HG02642 (cell line): ENCODE measurements around the gene KRTDAP.

Source experiments
- ATAC-seq: cut with Tn5 transposase; IDR thresholded peaks from one replicate; pipeline ENCODE4 v1.9.1; 2021; ENCODE audit warnings: mild to moderate bottlenecking; ENCODE audit not compliant: unreplicated experiment, poor library complexity

The KRTDAP gene

DNA sequence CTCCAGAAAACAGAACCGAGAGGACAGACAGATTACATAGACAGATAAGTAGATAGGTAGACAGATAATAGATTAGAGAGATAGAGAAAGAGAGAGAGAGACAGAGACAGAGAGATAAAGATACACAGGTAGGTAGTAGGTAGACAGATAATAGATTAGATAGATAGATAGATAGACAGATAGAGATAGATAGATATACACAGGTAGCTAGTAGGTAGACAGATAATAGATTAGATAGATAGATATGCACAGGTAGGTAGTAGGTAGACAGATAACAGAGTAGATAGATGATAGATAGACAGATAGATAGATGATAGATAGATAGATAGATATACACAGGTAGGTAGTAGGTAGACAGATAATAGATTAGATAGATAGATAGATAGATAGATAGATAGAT lies 32.1 kb downstream of the KRTDAP start:
- ATAC-seq: no peak

- no peak for ATAC-seq
These were observed 33.1 kb downstream of the KRTDAP start for GRCh38 chr19:35457173-35457572.

DNA sequence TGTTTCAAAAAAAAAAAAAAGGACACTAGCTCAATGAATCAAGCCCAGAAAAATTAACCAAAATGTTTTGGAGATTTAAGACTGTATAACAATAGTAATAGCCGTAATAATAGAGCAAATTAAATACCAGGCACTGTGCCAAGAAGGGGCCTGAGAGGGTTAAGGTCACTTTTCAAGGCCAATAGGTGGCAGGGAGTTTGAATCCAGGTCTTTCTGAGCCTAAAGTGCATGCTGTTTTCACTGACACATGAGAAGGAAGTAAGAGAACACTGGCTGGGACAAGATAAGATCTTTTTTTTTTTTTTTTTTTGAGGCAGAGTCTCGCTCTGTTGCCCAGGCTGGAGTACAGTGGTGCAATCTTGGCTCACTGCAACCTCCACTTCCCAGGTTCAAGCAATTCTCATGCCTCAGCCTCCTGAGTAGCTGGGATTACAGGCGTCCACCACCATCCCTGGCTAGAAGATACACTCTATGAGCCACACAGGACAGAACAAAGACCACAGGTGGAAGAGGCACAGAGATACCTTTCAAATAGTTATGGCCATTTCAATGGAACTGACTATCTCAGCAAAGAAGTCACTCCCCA lies 34.6 kb downstream of the KRTDAP start:
- ATAC-seq: no peak

DNA sequence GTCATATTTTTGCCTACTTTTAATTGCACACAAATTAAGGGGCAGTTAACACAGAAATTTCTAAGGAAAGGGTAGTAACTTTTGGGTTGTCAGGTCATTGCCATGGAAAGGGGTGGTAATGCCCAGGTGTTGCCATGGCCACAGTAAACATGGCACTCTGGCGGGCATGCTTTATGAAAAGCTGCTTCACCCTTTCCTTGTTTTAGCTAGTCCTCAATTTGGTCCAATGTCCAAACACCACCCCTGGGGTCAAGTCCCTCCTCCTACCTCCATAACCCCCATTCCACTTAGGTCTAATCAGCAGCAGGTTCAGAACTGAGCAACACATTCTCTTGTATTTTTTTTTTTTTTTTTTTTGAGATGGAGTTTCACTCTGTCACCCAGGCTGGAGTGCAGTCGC lies 35.6 kb downstream of the KRTDAP start:
- no peak for ATAC-seq

DNA sequence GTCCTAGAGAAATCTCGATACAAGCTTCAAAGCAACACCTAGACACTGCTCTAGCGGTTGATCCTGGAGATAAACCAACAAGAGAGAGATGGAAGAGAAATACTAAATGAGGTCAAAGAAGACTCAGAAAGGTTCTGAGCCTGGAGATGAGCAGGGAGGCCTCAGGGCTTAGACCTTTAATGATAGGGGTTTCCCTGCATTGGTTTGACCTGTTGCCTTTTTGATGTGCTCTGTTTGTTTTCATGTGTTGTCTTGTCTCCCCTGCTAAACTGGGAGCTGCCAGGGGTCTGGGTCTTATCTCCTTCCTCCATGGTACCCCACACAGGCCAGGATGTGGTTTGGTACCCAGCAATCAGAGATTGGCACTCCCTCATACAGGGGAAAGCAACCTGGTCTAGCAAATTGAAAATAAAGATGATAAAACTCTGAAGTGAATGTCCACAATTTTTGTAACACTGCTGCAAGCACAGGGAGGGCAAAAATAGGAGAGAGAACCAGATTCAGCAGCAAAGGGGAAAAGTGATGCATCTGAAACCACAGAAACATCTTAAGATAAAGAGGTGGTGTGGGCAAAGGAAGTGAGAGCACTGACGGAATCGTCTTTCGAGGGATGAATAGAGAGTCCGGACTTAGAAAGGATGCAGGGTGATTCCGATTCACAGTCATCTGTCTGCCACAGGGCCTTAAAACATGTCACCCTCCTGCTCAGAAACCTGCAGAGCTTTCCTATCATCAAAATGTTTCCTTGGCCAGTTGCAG lies 38.7 kb downstream of the KRTDAP start:
- ATAC-seq: no peak

DNA sequence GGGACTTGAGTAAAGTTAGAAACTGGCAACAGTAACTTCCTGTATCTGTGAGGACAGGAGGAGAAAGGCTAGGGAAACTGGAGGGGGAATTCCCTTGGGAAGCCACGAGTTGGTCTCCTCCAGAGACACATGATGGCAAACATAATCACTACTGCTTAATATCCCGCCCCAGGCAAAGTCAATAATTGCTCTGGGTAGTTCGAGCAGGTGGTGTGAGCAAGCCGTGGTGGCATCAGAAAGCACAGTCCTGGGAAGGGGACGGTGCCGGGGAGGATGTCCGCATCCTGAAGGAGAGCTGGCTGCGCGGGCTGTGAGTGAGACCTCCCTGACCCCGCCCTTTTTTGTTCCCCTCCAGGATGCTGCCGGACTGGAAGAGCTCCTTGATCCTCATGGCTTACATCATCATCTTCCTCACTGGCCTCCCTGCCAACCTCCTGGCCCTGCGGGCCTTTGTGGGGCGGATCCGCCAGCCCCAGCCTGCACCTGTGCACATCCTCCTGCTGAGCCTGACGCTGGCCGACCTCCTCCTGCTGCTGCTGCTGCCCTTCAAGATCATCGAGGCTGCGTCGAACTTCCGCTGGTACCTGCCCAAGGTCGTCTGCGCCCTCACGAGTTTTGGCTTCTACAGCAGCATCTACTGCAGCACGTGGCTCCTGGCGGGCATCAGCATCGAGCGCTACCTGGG lies 40.8 kb downstream of the KRTDAP start:
- no peak for ATAC-seq

GRCh38 chr19:35447606-35448469 lies 42.4 kb downstream of the KRTDAP start, which contains the start of gene FFAR2:
TSS of gene FFAR2 (plus strand) at chr19:35448257. CDS start at chr19:35449715, 1,458 bp downstream.
- ATAC-seq: no peak

GRCh38 chr19:35445826-35446593 lies 44.3 kb downstream of the KRTDAP start:
- no peak for ATAC-seq

DNA sequence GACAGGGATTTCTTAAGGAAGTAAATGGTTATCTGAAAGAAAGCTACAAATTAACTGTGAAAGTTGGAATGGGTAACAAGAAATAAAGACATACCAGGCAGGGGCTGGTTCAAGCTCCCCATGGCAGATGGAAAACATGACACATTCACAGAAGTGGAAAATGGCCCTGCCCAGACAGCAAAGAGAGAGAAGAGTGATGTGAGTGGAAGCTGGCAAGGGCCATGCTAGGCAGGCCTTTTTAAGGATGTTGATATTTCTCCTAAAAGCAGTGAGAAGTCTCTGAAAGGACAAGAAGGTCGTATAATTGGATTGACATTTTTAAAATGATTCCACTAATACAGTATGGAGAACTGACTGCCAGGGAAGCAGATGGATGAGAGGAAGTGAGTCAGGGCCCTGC lies 45.5 kb downstream of the KRTDAP start:
- no peak for ATAC-seq

GRCh38 chr19:35442091-35442490 lies 48.2 kb downstream of the KRTDAP start:
- ATAC-seq: no peak

DNA sequence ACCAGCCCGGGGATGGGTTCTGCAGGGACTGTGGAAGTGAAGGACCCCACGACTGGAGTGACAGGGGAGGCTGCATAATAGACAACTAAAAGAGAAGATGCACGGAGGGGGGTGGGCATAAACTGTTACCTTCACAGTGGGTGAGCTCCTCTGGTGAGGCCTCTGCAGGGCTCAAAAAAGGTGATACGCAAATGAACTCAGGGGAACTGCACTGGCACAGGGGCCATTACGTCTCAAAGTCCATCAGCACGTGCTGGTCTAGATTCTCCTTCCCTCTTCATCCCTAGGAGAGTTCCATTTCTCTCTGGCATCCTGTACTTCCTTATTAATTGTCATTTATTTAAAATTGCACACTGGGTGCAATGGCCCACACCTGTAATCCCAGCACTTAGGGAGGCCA lies 50.3 kb downstream of the KRTDAP start:
- no peak for ATAC-seq

GRCh38 chr19:35438527-35438926 lies 51.7 kb downstream of the KRTDAP start:
- ATAC-seq: no peak

DNA sequence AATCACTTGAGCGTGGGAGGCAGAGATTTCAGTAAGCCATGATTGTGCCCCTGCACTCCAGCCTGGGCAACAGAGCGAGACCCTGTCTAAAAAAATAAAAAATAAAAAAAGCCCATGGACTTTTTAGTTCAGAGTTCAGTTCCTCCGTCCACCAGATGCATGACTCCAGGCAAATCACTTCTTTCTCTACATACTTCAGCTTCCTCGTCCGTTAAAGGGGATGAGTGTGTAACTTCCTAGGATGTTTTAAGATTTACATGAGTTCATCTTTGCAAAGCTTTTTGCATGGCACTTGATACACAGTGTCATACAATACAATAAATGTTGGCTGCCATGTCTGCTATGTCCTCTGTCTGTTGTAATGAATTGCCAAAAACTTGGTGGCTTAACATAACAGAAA lies 52.2 kb downstream of the KRTDAP start:
- no peak for ATAC-seq

DNA sequence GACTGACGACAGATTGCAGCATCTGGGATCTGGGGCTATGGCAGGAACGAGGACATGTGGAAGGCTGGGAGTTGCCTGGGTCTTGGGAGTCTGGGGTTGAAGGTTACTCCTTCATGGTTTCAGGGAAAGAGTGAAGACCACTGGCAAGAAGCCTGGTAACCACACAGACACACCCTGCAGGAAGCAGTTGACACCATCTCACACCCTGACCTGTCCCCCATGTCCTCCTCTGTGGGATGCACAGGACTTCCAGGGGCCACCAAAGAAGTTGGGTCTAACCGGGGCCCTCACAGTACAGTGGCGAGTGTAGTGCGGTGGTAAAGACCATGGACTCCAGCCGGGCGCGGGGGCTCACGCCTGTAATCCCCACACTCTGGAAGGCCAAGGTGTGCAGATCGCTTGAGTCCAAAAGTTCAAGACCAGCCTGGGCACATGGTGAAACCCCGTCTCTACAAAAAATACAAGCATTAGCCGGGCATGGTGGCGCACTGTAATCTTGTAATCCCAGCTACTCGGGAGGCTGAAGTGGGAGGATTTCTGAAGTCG lies 52.8 kb downstream of the KRTDAP start:
- ATAC-seq: no peak
